ENCODE measurements around the gene MARCO.

DNA sequence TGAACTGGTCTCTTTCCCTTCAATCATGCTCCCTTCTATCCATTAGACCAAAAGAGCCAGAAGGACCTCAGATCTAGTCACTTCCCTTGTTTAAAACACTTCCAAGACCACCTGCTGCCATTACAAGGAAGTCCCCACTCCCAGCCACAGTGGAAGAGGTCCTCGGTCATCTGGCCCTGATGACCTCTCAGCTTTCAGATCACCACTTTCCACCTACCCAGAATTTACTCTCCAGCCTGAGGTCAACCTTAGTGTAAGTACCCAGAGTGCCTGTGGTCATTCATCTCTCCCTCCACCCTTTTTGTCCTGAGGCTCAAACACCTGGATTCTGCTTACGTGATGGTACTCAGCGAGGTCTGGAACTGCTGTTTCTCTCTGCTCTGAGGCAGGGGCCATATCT lies 67.1 kb downstream of the MARCO start:
- TF ChIP-seq POLR2A (IDR thresholded peaks at IDR 0.05; ENCODE audit: low read length) (no peak), GATA1 (IDR thresholded peaks at IDR 0.05; ENCODE audit: low read depth, low read length) (no peak)
